GM10266 (cell line): ENCODE data around the gene CLIC5.

Experiments used
- DNase-seq: peaks from one replicate; pipeline ENCODE4 v3.0.0; 2012; ENCODE audit errors: extremely low spot score
- TF ChIP-seq, protein P1 (sequence below): IDR thresholded peaks from 2 replicates; pipeline ENCODE4 v1.5.1; 2012; ENCODE audit warnings: mild to moderate bottlenecking, low read depth; ENCODE audit not compliant: control insufficient read depth, insufficient read depth; ENCODE audit errors: missing control alignments

The CLIC5 gene

DNA sequence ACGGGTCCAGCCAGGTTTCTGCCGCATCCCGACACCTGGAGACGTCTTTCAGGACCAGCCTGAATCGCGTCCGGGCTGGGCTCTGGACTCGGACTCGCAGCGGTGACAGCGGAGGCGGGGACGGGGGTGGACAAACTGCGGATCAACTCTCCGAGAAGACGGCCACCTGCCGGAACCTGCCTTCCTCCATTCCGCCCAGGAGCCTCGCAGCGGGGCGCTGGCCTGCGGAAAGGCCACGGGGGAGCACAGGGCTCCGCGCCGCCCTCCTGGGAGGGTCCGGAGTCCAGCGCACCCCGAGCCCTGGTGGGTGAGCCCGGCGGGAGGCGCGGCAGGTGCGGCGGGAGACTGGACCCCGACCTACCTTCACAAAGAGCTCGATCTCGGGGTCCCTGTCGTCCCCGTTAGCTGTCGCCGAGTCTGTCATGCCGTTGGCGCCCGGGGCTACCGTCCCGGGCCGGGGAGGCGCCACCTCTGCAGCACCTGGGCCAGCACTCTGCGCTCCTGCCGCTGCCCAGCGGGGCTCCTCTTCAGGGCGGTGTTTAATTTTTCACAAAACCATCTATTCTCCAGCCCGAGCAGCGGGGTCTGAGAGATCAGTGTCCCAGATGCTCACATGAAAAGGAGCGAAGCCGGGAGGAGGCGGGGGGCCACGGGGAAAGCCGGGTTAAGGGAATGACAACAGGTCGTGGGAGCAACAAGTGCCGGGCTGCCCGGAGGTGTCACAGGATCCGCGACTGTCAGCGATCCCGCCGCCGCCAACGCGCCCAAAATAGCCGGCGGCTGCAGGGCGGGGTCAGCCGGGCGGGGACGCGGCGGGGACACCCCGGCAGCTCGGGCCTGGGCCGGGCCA, at the start of gene CLIC5:
CLIC5 (minus strand) TSS at position 742 of the 850 bp plus-strand sequence; CDS start at position 424, 318 bp downstream.
- TF ChIP-seq, protein P1, sequence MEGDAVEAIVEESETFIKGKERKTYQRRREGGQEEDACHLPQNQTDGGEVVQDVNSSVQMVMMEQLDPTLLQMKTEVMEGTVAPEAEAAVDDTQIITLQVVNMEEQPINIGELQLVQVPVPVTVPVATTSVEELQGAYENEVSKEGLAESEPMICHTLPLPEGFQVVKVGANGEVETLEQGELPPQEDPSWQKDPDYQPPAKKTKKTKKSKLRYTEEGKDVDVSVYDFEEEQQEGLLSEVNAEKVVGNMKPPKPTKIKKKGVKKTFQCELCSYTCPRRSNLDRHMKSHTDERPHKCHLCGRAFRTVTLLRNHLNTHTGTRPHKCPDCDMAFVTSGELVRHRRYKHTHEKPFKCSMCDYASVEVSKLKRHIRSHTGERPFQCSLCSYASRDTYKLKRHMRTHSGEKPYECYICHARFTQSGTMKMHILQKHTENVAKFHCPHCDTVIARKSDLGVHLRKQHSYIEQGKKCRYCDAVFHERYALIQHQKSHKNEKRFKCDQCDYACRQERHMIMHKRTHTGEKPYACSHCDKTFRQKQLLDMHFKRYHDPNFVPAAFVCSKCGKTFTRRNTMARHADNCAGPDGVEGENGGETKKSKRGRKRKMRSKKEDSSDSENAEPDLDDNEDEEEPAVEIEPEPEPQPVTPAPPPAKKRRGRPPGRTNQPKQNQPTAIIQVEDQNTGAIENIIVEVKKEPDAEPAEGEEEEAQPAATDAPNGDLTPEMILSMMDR: no peak
- DNase-seq: peak; percentile 65

DNA sequence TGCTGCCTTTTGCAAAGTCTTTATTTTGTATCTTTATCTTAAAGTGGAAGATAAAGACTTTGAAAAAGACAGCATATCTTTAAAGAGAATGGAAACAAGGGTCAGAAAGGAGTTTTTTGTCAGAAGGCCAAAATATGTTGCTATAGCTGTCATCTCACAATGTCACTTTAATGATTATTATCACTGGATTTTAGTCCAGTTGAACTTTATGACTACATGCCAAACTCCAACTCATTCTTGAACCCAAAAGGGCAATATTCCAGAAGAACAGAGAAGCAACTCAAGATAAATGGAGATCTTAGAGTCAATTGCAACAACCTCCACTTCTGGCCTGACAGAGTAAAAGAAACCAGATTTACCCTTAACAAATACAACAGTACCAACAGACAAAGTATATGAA, 47.3 kb upstream of the CLIC5 start:
- TF ChIP-seq, protein P1: no peak

DNA sequence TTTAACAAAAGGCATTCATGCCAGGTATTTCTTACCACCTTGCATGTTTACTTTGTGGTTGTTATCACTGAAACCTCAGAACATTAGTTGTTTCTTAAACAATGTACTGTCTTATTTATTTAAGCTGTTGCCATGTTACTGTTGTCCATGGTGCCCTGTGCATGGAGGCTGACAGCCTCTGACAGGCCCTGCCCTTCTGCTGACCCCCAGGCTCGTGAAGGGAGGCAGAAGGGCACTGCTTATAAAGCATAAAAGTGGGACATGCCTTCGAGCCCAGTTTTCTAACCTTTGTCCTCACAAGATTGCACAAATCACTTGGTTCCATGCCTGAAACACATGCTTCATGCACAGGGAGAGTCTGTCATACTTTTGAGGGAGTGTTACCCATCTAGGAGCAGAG, 46.7 kb upstream of the CLIC5 start:
- DNase-seq: no peak
- TF ChIP-seq, protein P1: no peak

More for the DNA sequence above, 47.3 kb upstream of the CLIC5 start:
- no peak for DNase-seq

DNA sequence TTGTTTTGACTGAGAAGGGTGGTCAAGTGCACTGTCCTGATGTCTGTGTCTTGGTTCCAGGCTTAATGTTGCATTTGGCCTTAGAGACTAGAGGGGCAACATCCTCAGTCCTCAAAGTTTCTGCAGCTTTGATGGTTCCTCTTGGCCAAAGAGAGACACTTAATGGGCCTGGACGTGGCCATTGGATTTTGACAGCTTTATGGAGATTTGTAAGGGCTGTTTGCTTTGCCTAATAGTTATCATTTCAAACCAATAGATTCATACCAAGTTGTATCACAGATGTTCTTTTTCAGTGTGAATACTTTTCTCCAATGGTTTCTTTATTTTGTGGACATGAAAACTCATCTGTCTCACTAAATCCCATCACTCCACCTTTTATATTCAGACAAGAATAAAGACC, 45.8 kb upstream of the CLIC5 start:
- no peak for DNase-seq
- TF ChIP-seq, protein P1: no peak

DNA sequence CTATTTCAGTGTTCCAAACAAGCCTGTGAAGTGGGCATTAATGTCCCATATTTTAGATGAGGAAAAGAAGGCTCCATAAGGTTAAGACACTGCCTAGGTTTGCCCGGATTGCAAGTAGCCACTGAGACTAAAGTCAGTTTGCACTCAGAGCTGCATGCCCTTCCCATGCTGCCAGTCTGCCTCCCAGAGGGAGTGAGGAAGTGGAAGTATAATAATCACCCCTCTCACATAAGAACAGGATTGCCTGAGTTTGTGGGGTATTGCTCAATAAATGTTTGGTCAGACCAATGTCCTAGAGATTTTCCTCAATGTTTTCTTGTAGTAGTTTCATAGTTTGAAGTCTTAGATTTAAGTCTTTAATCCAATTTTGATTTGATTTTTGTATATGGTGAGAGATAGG, 43.9 kb upstream of the CLIC5 start:
- no peak for DNase-seq

DNA sequence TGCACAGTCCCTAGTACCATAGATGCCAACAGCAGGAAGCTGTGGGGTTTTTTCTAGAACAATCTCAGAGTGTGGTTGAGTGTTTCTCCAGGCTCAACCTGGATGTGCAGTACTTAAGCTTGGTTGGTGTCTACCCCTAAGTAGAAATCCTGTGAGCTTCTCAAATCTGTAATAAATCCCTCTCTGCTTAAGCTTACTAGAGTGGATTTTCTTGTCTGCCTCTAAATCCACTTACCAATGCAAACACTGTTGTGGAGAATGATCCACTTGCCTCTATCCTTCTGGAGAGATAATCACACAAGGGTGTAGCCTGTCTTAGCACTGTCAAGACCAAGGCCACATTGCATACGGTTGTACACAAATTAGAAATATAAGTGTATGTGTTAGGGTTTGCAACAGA, 43.3 kb upstream of the CLIC5 start:
- DNase-seq: no peak
- TF ChIP-seq, protein P1: no peak

More for the DNA sequence above, 43.9 kb upstream of the CLIC5 start:
- TF ChIP-seq, protein P1: no peak

DNA sequence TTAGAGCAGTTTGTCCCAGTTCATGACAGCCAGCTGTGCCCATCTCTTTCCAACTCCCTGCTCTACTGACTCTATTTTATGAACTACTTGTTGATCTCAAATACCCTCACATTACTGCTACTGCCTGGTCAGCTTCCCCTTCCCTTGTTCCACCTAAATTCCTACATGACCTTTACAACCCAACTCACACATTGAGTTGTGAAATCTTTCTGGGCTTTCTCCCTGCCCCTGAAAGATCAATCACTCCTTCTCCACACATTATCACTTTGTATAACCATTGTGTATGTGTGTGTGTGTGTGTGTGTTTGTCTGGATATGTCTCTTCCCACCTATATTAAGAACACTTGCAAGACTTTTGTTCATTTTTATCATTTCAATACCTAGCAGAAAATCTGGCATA, 42.1 kb upstream of the CLIC5 start:
- no peak for DNase-seq
- TF ChIP-seq, protein P1: no peak
